ENCODE measurements around the gene VPS35. TPM values are rescaled to one million over a fixed set of nuclear protein-coding genes. Genes with fewer than 3 reads are reported as not detected.
"Not testable (repeated sequence)": the region's sequence is repeated elsewhere in the genome, so short reads cannot be mapped to it uniquely, and the experiment has no call there.

VPS35 gene
- total RNA-seq, 1 experiment from 2014 or later, result 159 TPM

DNA sequence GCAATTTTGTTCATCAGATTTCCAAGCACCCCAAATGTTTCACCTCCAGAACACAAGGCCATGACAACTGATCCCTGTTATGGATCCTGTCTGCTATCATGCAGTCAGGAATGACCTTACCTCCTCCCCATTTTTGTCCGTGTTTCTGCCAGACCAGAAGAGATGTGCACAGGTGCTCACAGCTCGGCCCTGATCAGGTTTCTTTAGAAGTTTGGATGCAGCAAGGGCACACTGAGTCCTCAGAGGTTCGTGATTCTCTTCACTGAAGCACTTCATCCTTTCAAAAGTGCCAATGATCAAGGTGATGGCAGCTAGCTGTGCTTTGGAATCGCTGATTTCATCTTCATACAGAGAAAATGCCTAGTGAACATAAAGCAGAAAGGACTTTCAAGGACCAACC lies 26.9 kb downstream of the VPS35 start:
- DNase-seq (ENCODE audit: low read depth), result no peak

DNA sequence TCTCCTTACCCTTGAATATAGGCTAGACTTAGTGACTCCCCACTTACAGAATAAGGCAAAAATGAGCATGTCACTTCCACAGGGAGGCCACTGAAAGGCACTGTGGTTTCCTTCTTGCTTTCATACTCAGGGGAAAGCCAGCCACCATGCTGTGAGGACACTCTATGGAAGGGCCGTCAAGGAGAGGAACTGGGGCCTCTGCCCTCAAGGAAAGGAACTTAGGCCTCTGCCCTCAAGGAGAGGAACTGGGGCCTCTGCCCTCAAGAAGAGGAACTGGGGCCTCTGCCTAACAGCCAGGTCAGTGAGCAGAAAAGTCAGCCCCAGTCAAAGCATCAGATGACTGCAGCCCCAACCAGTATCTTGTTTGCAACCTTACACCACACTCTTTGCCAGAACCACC lies 30.1 kb downstream of the VPS35 start:
- DNase-seq (ENCODE audit: low read depth), result no peak

DNA sequence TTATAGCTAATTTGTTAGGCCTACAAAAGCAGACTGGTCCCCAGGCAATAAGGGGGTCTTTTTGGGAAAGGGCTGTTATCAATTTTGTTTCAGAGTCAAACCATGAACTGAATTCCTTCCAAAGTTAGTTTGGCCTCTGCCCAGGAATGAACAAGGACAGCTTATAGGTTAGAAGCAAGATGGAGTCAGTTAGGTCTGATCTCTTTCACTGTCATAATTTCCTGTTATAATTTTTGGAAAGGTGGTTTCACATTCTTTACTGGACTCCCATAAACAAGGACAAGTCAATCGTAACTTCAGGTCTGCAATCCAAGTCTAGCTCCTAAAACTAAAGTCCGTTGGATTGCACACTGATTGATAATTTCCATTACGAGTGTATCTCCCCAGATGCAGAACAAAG lies 37.7 kb downstream of the VPS35 start:
- DNase-seq (ENCODE audit: low read depth), result no peak

DNA sequence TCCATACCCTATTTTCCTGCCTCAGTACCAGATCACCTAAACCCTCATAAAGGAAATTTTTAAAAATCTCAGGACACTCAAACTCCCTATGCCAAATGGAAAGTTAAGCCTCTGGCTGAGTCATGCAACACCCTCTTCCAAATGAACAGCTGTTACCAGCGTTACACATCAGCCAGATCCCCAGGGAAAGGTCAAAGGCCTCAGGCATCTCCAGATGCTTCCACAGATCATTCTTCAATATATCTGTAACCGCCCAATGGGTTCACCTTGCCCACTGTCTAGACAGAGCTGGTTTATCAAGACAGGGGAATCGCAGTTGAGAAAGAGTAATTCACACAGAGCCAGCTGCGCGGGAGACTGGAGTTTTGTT lies 38.7 kb downstream of the VPS35 start:
- DNase-seq (ENCODE audit: low read depth), result peak; percentile 83

DNA sequence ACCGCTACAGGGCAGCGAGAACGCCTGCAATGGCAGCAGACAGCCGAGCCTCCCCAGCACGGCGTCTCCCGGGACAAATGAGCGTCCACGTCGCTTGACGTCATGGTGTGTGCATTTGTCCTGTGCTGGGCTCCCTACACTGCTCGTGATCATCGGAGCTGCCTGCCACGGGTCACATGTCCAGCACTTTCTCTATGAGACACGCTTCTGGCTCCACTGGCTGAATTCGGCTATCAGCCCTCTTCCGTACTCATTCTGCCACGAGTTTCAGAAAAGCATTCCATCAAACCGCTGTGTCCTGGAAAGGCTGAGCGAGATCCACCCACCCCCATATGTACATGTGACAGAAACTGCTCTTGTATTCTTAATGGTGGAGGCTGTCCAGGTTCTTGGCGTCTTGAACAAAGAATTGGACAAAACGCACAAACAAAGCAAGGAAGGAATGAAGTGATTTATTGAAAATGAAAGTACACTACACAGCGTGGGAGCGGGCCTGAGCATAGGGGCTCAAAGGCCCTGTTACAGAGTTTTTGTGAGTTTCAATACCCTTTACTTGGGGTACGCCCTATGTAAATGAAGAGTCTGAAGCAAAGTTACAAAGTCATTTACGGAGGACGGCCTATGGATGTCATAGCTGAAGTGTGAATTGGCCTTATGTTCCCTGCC lies 39.3 kb downstream of the VPS35 start:
- peak; percentile 73 for DNase-seq (ENCODE audit: low read depth)

DNA sequence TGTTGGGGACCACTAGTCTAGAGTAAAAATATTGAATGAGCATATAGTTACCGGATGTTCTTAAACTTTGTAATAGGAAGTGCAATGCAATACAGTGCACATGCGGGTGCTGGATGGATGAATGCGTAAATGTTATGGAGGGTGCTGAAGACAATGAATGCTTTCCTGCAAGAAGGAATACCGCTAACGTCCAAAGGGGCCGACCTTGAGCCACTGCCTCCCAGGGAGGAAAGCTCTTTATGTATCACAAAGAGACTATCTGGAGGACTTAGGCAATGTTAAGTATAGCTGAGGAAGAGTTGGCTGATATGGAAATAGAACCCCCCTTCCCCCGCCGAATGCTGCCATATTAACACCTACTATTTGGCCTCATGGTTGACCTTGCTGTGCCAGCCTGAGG lies 40.3 kb downstream of the VPS35 start:
- no peak for DNase-seq (ENCODE audit: low read depth)

DNA sequence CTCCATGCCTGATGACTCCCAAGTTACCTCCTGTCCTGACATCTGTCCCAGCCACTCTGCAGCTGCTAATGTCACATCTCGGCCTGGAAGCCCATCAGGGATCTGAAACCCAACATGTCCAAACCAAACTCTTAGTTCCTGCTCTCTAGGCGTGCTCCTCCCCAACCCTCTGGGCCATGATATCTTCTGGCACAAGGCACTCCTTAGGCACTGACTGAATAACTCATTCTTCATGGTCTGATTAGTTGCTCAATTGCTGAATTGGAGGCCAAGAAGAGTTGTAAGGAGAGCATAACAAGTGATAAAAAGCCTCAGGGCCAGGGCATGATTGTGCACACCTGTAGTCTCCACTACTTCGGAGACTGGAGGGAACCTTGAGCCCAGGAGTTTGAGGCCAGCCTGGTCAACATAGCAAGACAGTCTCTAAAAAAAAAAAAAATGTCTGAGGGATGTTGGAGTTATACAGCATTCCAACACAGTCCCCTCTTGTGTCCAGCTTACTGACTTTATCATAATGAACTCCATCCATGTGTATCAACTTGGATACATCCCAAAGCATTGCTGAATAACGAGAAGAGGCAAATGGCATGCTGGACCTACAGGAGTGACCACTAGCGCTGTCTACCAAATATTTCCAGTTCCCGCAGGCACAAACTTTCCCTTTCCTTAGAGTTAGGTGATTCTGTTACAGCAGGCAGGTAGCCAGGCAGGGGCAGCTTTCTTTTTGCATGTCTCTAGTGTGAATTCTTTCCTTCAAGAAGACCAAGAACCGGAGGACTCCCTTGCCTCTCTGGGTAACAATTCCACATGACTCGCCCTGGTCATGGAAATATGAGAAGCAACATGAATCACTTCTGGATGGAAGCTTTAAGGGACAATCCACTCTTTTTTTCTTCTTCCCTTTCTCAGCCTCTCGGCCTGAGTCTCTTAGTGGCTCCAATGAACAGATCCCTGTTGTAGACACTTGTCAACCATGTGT lies 49.7 kb downstream of the VPS35 start:
- DNase-seq (ENCODE audit: low read depth), result no peak

DNA sequence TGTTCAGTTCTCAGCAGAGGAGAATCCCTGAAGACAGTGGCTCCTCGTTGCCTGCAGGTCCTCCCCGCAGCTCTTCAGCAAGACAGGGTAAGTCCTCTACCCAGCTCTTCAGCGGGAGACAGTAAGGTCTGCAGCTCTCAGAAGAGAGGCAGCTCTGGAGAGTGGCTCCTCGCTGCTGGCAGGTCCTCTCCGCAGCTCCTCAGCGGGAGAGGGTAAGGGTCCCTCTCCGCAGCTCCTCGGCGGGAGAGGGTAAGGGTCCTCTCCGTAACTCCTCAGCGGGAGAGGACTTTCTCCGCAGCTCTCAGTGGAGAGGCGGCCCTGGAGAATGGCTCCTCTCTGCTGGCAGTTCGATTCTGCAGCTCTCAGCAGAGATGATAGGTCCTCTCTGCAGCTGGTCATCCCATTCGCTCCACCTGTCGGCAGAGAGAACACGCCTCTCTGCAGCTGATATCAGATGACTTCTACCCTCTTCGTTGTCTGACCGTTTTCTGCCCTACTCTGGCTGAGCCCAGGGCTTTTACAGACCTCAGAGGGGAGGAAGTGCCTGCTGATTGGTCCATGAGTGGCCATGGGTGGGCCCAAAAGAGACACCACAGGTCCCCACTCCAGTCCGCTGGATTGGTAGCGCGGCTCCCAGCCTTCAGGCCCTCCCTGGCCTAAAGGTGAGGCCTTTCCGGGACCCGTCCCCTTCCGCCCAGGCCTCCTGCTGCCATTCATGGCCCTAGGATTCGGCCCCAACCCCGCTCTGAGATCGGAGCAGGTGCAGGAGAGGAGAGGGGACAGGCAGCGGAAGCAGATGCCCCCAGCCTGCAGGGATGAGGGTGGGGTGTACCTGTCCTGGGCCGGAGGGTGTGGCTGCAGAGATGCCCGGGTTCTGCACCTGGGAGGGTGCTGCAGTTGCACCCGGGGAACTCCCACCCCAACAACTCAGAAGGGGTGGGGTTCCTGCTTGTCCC lies 55.9 kb downstream of the VPS35 start:
- DNase-seq (ENCODE audit: low read depth), result no peak

DNA sequence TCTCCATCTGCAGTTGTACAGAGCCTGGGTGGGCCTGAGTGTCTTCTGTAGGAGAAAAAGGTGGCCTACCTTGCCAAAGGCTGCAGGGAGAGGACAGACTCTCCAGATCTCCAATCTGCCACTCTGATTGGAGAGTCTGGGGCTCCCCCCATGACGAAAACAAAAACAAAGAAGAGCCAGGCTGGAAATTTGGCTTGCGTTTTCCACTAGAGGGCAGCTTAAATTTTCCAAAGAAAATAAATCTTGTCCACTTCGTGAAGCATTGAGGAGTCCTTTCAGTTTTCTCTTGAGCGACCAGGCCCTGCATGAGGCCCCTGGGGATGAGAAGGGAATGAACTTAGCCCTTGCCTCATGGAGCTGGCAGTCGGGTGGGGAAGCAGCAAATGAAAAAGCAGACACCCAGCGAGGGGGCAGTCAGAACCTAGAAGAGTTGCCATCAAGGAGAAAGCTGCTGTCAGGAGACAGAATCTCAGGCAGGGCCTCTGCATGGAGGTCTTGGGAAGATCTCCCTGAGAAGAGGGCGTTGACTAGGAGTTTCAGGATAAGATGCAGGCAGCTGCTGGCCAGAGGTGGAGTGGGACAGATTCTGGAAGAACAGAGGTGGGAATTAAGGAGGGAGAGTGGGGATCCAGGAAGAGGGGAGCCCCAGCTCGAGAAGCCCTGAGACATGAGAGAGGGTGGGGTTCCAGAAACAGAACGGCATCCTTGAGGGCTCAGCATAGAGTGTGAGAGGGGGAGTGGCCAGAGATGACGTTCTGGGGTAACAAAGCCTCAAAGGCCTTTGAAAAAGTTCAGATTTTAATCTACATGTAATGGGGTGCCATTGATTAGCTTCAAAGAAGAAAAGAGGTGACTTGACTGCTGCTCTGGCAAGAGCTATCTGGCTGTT lies 59.4 kb downstream of the VPS35 start:
- peak; percentile 74 for DNase-seq (ENCODE audit: low read depth)

DNA sequence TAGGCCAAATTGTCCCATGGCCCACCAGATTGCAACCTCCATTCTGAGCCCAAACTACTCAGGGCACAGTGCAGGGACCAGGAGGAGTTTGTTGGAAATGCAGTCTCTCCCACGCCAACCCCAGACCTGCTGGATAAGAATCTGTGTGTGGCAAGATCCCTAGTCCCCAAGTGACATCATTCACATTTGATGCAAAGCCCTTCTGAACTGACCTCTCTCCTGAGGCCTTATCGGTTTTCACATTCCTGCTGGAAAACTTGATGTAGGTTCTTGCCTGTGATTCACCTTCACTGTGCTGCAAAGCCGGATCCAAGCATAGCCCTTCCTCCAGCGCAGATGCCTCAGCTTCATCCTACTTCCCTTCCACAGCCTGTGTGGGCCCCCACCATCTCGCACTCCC lies 61.2 kb downstream of the VPS35 start:
- DNase-seq (ENCODE audit: low read depth), result no peak

DNA sequence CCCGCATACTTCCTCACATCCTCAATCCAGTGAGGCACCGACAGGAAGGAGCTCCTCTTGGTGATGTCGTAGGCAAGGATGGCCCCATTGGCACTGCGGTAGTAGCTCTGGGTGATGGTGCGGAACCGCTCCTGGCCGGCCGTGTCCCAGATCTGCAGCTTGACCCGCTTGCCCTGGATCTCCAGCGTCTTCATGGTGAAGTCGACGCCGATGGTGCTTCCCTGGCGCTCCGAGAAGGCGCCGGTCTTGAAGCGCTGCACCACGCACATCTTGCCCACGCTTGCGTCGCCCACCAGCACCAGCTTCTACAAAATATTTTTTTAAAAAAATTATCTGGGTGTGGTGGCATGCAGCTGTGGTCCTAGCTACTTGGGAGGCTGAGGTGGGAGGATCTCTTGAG lies 62.3 kb downstream of the VPS35 start:
- DNase-seq (ENCODE audit: low read depth), result not testable (repeated sequence)

DNA sequence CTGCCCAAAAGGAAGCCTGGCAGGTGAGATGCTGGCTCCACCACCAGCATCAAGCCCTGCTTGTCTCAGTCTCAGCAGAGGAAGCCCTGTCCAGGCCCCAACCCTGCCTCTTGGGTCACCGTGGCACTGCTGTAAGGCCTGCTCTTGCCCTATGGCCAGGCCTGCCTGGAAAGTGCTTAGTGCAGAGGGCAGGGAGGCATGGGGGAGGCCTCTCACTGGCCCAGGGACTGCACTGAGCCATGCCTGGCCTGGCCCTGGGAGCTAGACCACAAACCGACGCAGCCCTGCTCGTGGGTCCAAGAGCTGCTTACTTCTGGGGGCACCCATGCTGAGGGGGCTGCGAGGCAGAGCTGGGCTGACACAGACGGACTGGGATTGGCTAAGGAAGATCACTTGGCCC lies 64.1 kb downstream of the VPS35 start:
- DNase-seq (ENCODE audit: low read depth), result not testable (repeated sequence)

DNA sequence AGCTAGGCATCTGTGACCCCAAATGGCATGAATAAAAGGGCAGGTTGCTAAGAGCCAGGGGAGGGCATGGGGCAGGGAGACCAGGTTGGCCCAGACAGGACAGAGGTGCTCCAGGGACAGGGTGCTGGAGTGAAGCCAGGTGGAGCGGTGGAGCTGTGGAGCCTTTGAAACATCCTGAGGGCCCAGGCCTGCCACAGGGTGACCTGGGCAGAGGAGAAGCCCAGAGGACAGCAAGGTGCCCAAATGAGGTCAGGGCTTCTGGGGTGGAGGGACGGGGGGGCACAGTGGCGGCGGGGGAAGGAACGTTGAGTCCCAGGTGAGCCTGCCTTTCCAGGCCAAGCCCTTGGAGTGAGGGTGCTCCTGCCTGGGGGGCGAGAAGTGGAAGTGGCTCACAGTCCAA lies 65.3 kb downstream of the VPS35 start:
- DNase-seq (ENCODE audit: low read depth), result not testable (repeated sequence)

DNA sequence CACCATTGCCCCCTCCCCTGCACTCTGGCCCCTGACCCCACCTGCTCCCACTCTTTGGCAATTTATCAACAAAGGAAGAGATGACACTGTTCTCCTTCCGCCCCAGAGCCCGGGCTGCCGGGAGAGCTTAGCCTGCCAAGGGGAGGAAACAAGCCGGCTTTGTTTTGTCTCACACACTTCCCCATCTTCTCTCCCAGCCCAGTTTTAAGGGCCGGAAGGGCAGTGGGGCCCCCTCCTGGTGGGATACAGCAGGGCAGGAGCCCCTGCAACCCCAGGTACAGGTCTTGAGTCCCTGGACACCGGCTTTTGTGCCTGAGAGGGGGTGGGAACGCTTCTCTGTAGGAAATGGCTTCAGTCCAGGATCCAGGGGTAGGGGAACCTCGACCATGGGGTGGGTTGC lies 65.7 kb downstream of the VPS35 start:
- DNase-seq (ENCODE audit: low read depth), result not testable (repeated sequence)

DNA sequence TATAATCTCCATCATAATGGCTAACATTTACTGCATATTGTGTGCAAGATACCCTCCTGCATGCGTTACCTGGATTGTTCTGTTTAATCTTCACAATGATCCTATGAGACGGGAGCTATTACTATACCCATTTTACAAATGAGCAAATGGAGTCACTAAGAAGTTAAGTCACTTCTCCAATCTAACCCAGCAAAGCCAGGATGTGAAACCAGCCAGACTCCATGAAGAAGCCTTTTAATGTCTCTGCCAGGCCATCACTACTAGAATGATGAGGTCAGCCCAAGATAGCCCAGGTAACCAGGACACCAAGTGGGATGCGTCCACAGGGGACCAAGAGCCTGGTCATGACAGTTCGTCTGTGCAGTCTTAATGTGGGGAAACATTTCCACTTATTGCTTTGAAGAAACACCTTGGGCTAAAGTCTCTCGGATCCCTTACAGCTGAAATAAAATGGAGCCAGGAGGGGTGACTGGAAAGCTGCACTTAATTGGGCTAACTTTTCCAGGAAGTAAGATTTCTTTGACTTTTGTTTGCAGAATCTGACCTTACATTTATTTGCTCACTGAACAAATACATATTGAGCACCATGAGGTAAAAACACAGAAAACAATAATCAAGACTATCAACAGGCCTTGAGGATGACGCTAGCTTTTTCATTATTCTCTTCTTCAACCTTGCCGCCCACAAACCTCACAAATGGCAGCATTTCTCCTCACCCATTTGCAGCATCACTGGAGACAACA lies 66.9 kb downstream of the VPS35 start:
- DNase-seq (ENCODE audit: low read depth), result no peak

DNA sequence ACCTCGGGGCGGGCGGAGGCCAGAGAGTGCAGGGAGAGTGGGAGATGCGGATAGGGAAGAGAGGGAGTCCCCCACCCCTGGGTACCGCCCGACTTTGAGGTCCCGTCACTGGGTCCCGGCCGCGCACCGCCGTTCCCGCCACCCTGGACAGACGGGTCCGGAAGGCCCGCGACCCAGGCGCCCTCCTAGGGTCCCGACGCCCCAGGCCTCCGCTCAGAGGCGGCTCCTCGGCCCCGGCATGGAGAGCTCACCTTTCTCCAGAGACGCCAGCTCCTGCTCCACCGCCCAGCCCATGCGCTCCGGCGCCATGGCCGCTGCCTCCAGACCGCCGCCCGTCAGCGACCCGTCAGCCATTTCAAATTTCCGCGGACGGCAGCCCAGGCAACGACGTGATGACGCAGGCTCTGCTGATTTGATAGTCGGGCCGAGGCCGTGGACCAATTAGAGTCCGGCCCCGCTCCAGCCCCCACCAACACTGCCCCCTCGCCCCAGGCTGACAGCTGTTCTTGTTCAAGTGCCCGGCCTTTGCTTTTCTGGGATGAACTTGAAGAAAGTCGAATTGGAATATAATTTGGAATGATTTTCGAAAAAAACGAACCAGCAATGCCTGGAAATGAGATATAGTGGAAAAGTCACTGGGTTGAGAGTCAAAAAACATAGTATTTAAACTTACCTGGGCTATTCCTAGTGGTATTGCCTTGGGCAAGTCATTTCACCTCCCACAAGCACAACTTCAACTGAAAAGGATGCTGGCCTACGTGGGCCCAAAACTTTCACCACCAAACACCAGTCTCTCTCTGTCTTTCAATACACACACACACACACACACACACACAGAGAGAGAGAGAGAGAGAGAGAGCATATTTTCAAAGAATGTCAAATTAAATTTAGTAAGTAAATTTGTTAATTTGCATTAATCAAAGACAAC lies 67.7 kb downstream of the VPS35 start, which contains the start of gene SHCBP1:
TSS of gene SHCBP1 (minus strand) at position 374 of the 928 bp plus-strand sequence. CDS start at position 354, 20 bp downstream.
- peak; percentile 91 for DNase-seq (ENCODE audit: low read depth)

DNA sequence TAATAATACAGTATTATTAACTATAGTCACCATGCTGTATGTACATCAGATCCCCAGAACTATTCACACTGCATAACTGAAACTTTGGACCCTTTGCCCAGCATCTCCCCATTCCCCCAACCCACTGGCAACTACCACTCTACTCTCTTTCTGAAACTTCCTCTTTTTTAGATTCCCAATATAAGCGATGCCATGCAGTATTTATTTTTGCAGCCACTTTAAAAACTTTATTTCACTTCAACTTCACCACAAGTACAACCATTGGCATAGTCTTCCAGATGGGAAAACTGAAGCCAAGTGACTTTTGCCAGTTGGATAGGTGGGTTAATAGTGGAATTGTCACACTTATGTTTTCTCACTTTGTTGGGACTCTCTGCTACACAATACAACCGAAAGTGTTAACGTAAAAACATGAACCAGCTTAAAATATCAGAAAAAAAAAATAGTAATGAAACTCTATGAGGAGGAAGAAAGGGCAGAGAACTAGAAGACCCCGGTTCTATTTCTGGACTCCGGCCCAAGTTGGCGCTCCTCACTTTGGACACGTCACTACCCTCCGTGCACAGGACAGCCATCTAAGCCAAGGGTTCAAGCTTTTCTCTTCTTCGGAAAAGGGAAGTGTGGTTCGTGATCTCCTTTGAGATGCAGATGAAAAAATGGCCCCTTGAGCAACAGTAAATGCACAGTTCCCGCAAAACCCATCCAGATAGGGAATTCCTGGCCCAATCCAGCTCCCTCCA lies 68.5 kb downstream of the VPS35 start:
- DNase-seq (ENCODE audit: low read depth), result peak; percentile 39

DNA sequence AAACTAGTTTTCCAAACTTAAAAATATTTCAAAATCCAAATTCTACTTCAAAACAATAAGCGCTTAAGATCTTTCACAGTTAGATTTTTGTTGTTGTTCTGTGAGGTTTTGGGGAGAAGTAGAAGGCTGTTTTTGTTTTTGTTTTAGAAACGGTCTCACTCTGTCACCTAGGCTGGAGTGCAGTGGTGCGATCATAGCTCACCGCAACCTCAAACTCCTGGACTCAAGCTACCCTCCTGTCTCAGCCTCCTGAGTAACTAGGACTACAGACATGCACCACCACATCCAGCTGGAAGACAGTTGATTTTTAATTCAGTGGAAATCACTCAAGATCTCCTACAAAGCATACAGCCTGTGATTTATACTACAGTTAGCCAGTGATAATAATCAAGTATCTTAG lies 70.5 kb downstream of the VPS35 start:
- DNase-seq (ENCODE audit: low read depth), result no peak
